Myocyte (in vitro differentiated cells): Measurements from ENCODE around the gene SH3RF2. TPM values are rescaled to one million over a fixed set of nuclear protein-coding genes. Genes with fewer than 3 reads are reported as not detected.
"Not testable (repeated sequence)": the region's sequence is repeated elsewhere in the genome, so short reads cannot be mapped to it uniquely, and the experiment has no call there.

Experiments
- DNase-seq: peaks from one replicate; pipeline ENCODE4 v3.0.0-alpha.2; 2012; ENCODE audit warnings: low read depth
- total RNA-seq: library from RNA; depleted of rRNA; stranded (reverse); fragments of >200 nt; gene quantifications from 2 replicates; pipeline ENCODE4 v1.2.3, GENCODE V29; 2014

The SH3RF2 gene
- total RNA-seq, 1 donor from 2014 or later: 1.1 TPM

DNA sequence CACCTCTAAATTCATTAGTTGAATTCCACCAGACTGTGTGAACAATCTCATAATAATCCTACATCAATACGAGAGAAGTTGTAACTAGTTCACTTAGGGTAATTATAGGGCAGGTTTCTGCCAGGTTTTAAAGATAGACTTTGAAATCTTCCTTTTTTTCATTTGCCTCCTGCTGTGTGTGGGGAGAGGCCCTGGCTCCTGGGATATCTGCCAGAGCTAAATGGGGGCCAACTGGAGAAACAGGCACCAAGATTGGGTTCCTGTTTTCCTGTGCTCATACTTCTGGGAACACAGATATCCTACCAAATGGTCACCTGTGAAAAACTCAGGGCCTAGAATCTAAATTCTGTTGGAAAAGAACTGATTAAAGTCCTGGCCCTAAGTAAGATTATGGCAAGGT is 42.3 kb downstream of the SH3RF2 start:
- peak; percentile 33 for DNase-seq

DNA sequence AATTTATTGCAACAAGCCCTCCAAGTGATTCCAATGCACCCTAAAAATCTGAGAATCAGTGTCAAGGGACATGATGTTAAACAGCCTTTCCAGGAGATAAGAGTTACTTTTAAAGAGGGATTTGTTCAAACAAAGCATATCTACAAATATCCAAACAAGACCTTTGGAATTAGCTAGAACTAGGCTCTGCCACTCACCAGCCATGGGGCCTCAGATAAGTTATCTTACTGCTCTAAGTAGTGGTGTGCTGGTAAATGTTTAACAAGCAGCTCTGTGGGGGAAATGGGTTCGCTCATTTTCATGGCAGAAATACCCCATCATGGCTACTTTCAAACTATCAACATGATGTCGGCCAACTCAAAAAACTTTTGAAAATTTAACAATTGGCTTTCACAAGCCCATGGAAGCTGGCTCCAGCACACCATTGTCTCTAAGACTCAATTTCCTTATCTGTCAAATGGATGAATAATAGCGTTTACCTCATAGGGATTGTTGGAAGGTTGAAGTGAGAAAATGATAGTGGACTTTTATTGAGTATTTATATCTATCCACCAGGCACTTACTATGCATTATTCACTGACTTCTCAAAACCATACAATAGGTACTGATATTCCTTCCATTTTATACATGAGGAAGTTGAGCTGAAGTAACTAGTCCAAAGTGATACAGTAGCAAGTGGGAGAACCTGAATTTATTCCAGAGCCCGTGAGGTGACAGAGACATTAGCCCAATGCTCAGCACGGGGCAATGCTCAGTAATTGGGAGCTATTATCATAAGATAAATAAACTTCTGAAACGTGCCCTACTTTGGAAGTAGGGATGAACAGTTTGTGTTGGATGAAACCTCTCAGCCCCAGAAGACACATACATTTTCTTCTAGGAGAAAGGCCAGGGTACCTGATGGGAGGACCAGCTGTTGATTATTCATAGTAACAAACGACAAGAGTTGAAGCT is 43.2 kb downstream of the SH3RF2 start:
- no peak for DNase-seq

DNA sequence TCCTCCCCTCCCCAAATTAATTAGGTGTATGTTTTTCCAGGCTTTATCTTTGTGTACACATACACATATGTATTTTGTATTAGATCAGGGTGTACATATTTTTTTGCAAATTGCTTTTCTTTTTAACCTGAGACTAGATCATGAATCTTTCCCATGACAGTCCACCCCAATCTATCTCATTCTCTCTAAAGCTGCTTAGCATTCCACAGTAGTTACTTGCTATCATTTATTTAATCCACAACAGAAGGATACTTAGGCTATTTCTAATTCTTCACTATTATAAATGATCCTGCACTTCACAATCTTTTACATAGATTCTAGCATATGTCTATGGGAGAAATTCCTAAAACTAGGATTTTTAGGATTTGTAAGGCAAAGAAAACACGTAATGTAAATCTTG is 43.9 kb downstream of the SH3RF2 start:
- DNase-seq: no peak

DNA sequence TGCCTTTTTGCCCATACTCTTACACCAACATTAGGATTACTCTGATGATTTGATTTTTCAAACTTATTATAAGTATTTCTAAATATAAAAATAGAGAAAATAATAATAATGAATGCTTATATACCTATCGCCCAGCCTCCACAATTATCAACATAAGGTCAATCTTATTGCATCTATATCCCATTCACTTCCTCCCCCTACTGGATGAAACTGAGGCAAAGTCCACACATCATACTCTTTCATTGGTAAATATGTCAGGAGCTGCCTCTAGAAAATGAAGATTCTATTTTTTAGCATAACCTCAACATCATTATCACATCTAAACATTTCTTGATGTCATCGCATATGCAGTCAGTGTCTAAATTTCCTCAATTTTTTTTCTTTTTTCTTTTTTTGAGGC is 44.3 kb downstream of the SH3RF2 start:
- DNase-seq: no peak

DNA sequence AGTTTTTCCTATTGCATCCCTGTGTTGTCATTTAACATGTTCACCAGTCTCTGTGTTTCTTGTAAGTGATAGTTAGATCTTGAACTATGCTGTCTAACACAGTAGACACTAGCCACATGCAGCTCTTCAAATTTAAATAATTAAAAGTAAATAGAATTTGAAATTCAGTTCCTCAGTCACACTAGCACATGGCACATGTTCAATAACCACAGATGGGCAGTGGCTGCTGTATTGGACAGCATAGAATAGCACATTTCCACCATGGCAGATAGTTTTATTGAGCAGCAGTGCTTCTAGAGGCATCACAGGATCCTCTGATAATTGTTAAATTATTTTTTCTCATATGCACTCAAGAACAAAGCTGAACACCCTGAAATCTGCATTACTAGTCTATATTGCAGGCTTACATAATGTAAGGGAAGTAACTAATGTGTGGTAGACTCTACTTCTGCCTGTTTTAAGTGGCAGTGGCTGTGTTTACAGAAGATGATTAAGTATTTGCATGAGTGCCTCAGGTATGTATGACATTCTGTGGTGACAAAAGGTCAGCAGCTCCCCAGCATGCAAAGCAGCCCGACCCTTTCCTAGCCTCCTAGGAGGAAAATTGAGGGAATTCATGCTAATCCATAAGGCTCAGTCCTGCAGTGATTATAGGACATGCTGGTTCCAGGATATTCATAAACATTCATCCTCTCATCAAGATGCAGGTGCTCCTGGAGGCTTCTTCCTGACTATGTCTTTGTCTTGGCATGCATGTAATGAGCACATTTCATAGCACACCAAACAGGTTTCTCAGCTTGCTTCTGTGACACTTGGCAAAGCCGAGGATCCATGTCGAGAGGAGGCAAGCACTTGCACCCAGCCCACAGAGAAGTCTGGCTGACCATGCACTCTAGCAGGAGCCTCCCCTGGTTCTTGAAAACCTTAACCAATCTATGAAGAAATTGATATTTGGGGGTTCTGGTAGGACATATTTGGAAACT is 45.5 kb downstream of the SH3RF2 start:
- no peak for DNase-seq

DNA sequence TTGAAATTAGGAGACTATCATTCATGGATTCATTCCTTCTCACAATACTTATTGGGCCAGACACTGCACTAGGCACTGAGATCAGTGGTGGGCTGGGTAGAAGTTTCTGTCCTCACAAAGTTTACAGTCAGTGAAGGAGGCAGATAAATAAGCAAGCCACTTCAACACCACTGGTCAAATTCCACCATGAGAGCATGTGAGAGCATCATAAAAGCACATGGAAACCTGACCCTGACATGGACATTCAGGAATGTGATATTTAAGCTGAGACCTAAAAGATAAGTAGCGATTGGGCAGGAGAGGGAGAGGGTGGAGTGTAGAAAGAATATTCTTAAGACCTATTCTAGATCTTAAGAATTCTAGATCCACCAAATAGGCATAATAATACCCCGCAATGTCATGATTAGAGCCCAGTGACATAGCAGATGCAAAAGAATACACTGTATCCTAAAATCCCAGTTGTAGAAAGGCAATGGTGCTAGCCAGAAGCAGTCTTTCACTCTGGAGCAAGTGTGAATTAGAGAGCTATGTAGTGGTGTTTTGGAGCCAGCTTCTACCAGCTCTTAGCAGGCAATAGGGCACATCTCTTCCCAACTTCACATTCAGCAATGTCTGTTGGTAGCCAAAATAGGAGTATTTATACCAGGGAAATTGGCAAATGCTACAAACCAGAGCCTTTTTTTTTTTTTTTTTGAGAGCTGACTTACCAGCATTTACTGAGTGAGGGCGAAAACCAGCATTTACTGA is 46.4 kb downstream of the SH3RF2 start:
- peak; percentile 11 for DNase-seq

DNA sequence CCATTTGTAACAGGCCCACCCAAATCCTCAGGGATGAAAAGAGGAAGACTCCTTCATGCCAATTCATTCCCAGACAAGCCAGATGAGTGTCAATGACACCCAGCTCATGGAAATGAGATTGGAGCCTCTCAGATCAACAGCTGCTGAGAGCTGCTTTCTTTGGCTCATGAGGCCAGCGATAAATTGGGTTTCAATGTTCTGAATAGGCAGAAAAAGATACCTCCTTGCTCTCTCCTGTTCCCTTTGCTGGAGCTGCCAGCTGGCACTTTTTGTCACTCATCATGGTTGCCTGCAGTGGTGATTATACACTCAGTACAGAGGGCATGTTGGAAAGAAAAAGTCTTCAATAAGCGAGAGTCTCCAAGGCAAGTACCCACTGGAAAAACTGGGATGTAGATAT is 47.1 kb downstream of the SH3RF2 start:
- DNase-seq: peak; percentile 87

DNA sequence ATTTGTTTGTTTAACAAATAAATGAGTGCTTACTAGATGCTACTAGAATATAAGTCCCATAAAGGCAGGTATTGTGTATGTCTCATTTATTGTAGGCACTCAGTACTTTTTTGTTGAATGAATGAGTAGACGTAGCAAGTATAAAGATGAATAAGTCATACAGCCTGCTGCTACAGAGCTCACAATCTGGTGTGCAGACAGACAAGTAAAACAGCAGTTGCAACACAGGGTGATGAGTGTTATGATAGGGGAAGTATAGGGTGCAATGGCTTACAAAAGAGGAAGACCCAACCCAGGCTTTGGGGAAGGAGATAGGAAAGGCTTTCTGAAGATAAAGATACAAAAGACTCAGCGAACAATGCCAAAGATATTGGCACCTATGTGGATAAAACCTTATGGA is 47.7 kb downstream of the SH3RF2 start:
- no peak for DNase-seq

DNA sequence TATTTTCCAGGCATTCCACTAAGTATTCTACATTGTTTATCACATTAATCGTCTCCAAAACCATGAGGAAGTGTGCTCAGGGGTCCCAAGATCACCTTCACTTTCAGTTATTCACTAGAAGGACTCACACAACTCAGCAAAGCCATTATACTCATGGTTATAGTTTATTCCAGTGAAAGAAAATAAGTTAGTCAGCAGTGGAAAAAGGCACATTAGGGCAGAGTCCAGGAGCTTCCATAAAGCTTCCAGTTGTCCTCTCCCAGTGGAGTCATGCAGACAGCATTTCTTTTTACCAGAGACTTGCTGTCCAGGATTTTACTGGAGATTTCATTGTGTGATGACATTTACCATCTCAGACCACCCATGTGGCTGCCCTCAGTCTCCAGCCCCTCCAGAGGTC is 51.5 kb downstream of the SH3RF2 start:
- no peak for DNase-seq

DNA sequence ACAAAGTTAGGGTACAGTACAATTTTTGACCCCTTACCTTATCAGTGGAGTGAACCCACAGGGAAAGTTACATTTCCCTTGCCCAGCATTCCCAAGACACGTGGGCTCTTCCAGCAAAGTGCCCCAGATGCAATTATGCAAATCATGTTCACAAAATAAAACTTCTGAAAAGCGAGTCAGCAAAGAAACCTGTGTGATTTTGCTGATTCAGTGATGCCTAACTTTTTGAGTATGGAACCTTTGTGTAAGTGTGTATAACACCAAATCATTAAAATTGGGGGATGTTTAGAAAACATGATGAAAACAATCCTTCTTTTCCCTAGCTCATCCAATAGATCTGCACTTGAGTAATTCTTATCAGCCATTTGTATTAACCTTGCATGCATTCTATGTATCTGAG is 52.6 kb downstream of the SH3RF2 start:
- DNase-seq: no peak

DNA sequence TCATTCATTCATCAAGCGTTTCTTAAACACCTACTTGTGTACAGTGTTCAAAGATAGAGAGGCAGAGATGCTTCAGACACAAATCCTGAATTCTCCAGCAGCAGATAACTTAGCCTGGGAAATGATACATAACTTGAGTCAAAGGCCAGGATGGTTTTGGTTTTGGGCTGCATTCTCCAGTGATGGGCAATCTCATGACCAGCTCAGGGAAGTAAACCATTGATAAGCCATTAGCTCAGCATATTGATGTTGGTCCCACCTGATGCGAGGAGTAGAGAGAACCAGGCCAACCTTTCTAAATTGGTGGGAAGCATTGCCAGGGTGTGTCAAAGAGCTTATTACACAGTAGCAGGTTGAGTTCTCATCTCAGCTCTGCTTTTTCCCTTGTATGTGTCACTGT is 53.0 kb downstream of the SH3RF2 start:
- DNase-seq: no peak

DNA sequence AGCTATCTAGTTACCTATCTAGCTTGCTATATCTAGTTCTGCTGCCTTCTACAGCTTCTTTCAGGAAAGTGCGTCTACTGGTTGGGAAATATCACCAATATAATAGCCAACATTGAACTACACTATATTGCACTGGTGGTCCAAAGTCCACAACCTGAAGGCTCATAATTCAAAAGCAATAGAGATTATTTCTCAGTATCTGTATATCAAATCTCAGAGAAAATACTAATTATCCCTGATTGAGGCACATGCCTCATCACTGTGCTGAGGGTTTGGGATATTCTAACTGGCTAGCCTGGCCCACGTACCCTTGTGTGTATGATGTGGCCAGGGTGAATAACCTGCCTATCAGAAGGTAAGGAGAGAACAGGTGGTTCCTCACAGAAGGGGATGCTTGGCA is 53.8 kb downstream of the SH3RF2 start:
- DNase-seq: no peak

DNA sequence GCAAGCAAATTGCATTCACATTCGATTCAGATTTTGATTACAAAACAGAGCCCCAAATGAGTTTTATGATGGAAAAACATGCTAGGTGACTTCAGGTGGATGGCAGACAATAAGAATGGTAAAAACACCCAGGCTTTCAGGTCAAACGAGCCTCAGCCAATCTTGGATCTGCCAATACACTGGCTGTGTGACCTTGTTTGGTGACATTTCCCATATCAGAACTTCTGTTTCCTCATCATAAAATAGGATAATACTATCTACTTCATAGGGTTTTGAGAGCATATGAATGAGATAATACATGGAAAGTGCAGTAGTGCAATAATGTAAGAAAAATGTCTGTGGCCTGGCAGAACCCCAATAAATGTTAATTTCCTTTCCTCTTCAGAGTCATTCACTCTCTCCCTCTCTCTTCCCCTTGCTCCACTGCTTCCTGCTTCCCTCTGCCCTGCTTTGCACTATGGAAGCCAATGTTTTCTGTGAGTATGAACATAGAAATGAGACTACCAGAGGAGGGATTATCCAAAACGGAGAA is 54.7 kb downstream of the SH3RF2 start:
- peak; percentile 13 for DNase-seq

DNA sequence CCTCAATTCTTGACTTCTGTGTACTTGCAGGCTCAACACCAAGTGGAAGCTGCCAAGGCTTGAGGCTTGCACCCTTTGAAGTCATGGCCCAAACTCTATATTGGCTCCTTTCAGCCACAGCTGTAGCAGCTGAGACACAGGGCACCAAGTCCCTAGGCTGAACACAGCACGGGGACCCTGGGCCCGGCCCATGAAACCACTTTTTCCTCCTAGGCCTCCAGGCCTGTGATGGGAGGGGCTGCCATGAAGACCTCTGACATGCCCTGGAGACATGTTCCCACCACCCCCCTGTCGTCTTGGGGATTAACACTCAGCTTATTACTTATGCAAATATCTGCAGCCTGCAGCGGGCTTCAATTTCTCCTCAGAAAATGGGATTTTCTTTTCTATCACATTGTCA is 57.2 kb downstream of the SH3RF2 start:
- DNase-seq: not testable (repeated sequence)

DNA sequence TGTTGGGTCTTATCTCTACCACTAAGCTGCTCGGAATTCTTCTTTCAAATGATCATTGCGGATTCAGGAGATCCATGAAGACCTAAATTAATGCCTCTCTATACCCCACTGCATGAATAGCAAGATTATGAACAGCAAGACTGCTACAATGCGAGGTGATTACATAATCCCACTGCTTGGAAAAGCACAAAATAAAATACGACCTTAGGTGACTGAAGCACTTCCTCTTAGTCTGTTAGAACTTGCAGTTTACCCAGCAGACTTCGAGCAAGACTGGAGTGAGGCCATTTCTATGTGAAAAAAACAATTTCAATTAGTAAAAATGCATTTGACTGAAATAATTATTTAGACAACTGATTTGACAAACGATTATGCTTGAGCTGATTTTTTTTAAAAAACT is 59.8 kb downstream of the SH3RF2 start:
- DNase-seq: no peak

DNA sequence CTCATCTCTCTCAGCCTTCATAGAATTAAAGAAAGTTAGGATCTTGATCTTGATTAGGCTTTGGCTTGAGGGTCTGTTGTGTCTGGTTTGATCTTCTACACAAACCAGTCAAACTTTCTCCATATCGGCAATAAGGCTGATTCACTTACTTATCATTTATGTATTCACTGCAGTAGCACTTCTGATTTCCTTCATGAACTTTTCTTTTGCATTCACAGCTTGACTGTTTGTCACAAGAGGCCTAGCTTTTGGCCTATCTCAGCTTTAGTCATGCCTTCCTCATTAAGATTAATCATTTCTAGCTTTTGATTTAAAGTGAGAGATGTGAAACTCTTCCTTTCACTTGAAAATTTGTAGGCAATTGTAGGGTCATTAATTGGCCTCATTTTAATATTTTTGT is 62.8 kb downstream of the SH3RF2 start:
- DNase-seq: no peak

DNA sequence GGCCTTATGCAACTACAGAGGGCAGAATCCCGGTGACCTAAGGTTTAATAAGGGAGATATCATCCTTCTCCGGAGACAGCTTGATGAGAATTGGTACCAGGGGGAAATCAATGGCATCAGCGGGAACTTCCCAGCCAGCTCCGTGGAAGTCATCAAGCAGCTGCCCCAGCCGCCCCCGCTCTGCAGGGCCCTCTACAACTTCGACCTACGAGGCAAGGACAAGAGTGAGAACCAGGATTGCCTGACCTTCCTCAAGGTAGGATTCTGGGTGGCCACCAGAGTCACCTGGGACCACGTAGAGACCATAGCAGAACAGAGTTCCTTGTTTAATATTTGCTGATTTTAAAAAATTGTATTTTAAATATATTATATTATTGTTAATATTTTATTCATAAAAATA is 63.7 kb downstream of the SH3RF2 start:
- DNase-seq: no peak

DNA sequence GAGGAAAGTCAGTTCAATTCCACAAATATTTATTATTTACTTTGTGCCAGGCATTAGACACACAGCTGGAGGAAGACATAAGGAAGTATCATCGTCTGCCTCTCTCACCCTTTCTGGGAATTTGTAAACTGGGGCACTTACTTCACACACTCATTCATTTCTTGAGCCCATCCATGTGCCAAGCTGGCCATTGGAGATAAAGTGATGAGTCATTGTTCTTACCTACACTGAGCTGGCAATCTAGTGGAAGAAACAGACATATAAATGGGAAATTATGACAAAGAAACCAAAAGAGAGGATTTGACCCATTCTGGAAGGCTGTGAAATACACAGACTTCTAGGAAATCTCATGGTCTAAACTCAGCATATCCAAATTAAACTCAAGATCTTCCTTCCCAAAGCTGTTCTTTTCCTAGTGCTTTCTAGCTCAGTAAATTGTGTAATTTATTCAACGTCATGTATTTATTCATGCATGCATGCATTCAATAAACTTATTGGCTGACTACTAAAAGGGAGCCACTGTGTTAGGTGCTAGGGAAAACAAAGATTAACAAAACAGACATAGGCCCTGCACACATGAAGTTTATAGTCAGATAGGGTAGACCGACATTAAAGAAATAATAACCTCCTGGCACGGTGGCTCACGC is 65.3 kb downstream of the SH3RF2 start:
- DNase-seq: no peak

DNA sequence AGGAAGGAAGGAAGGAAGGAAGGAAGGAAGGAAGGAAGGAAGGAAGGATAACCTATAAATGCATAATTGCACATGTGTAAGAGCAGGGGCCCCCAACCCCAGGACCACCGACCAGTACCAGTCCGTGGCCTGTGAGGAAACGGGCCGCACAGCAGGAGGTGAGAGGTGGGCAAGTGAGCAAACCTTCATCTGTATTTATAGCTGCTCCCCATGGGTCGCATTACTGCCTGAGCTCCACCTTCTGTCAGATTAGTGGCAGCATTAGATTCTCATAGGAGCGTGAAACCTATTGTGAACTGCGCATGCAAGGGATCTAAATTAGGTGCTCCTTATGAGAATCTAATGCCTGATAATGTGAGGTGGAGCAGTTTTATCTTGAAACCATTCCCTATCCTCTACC is 66.1 kb downstream of the SH3RF2 start:
- no peak for DNase-seq

DNA sequence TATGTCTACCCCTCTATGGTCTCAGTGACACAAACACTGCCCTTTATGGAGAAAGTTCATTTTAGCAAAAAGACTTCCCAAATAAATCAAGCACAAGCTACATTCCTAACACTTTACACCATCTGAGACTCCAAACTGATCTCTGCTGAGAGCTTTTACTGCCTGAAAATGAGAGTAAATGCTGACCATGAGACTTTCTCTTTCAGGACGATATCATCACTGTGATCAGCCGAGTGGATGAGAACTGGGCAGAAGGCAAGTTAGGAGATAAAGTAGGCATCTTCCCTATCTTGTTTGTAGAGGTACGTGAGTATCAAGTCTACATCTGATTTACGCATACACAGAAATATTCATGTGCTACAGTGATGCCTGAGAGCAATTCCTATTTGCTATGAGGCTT is 67.5 kb downstream of the SH3RF2 start:
- no peak for DNase-seq

DNA sequence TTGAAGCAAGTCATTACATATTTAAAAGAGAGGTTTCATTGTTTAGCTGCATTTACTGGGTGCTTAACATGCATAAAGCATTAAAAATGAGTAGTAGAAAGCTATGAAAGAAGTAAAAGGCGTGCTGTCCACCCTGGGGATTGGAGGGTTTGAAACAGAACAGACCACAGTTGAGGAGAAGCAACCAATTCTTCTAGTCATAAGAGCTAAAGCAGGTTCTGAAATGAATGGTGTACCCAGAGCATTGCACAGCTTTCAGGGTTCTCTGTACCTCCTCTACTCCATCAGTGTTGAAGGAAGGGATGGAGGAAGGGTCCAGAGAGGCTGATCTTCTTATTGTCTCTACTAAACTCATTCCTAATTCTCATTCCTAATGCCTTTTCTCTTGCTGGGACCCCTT is 68.9 kb downstream of the SH3RF2 start:
- DNase-seq: no peak
